ENCODE measurements around the gene CYP27B1. TPM values are rescaled to one million over a fixed set of nuclear protein-coding genes. Genes with fewer than 3 reads are reported as not detected.

Gene CYP27B1
- total RNA-seq, 1 experiment from 2014 or later: 1.8 TPM

GRCh38 chr12:57767305-57767698 is 424 bp upstream of the CYP27B1 start:
- intact Hi-C loops (cut with micrococcal nuclease; ENCODE audit: unreplicated experiment): no loop called here
- no peak for TF ChIP-seq CTCF (IDR thresholded peaks at IDR 0.05; ENCODE audit: unreplicated experiment)
- no TSS peak for BruUV-seq (replicated peaks)
- H3K27me3 Mint-ChIP-seq (ENCODE audit: unreplicated experiment): peaks cover 45% of the 10 kb centered on the region
- H3K4me1 Mint-ChIP-seq (ENCODE audit: low read depth, unreplicated experiment): peaks cover 31% of the 10 kb centered on the region
- no peak overlapping the region for H3K4me3 Mint-ChIP-seq (ENCODE audit: low read depth, unreplicated experiment)
- no peak for DNase-seq
- peak overlapping the region; percentile 18 for H3K27ac Mint-ChIP-seq (ENCODE audit: unreplicated experiment)
- H3K9me3 Mint-ChIP-seq (ENCODE audit: low read depth, unreplicated experiment): no peaks in the 10 kb centered on the region
- H3K36me3 Mint-ChIP-seq (ENCODE audit: insufficient read depth, unreplicated experiment): peaks cover 44% of the 10 kb centered on the region
- CTCF ChIA-PET: interaction anchor here (1.7 kb wide), 1 partner anchor 11 kb away, joined by 9 read pairs; no protein-coding TSS in a partner anchor

GRCh38 chr12:57765698-57766463 is 997 bp downstream of the CYP27B1 start:
- no peak for TF ChIP-seq CTCF (IDR thresholded peaks at IDR 0.05; ENCODE audit: unreplicated experiment)
- peak; percentile 24 for DNase-seq
- Mint-ChIP-seq H3K4me3 (ENCODE audit: low read depth, unreplicated experiment) (peak overlapping the region; percentile 81), H3K27ac (ENCODE audit: unreplicated experiment) (peak overlapping the region; percentile 20), H3K9me3 (ENCODE audit: low read depth, unreplicated experiment) (no peaks in the 10 kb centered on the region), H3K27me3 (ENCODE audit: unreplicated experiment) (peaks cover 45% of the 10 kb centered on the region), H3K4me1 (ENCODE audit: low read depth, unreplicated experiment) (peaks cover 25% of the 10 kb centered on the region), H3K36me3 (ENCODE audit: insufficient read depth, unreplicated experiment) (peaks cover 40% of the 10 kb centered on the region)
- CTCF ChIA-PET: interaction anchor here (0.6 to 1.7 kb wide), 2 partner anchors 9 to 1664 kb away, joined by 7 to 9 read pairs; no protein-coding TSS in a partner anchor
- no TSS peak for BruUV-seq (replicated peaks)
- intact Hi-C loops (cut with micrococcal nuclease; ENCODE audit: unreplicated experiment): no loop called here

DNA sequence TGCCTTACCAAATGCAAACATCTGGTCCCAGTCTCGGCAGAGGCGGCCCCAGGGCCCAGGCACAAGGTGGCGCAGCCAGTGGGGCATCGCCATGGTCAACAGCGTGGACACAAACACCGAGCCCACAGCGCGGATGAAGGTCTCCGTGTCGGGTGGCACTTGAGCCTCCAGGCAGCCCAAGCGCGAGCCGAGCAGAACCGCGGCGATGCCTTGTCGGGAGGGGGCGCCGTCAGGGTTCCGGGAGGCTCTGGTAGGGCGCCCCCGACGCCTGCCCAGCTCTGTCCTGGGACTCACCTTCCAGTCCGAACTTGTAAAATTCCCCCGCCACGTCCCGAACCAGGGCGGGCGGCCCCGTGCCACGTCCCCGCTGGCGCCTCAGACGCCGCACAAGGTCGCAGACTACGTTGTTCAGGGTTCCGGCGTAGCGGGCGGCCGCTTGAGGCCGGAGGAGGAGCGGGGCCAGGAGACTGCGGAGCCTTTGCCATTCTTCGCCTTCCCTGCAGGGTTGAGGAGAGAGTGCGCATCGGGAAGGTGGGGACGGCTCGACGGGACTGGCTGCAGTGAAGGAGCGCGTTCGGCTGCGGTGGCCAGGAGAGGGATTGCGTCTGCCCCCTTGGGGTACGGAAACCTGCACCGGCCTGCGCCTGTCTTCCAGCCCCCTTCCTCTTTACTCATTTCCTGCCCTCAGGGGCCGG is 1.7 kb downstream of the CYP27B1 start:
- DNase-seq: peak; percentile 68
- peaks cover 22% of the 10 kb centered on the region for H3K4me1 Mint-ChIP-seq (ENCODE audit: low read depth, unreplicated experiment)
- peaks cover 37% of the 10 kb centered on the region for H3K36me3 Mint-ChIP-seq (ENCODE audit: insufficient read depth, unreplicated experiment)
- TF ChIP-seq CTCF (IDR thresholded peaks at IDR 0.05; ENCODE audit: unreplicated experiment): peak; percentile 42
- no TSS peak for BruUV-seq (replicated peaks)
- H3K4me3 Mint-ChIP-seq (ENCODE audit: low read depth, unreplicated experiment): peak overlapping the region; percentile 81
- no peaks in the 10 kb centered on the region for H3K9me3 Mint-ChIP-seq (ENCODE audit: low read depth, unreplicated experiment)
- intact Hi-C loops (cut with micrococcal nuclease; ENCODE audit: unreplicated experiment): no loop called here
- peak overlapping the region; percentile 20 for H3K27ac Mint-ChIP-seq (ENCODE audit: unreplicated experiment)
- CTCF ChIA-PET: interaction anchor here (0.6 to 1.7 kb wide), 4 partner anchors 9 to 1665 kb away, joined by 3 to 9 read pairs (median 5); partner anchors contain the start of gene TSPAN31
- H3K27me3 Mint-ChIP-seq (ENCODE audit: unreplicated experiment): peaks cover 45% of the 10 kb centered on the region

GRCh38 chr12:57764662-57765002 is 2.2 kb downstream of the CYP27B1 start:
- intact Hi-C loops (cut with micrococcal nuclease; ENCODE audit: unreplicated experiment): no loop called here
- peaks cover 45% of the 10 kb centered on the region for H3K27me3 Mint-ChIP-seq (ENCODE audit: unreplicated experiment)
- peaks cover 42% of the 10 kb centered on the region for H3K36me3 Mint-ChIP-seq (ENCODE audit: insufficient read depth, unreplicated experiment)
- no peaks in the 10 kb centered on the region for H3K9me3 Mint-ChIP-seq (ENCODE audit: low read depth, unreplicated experiment)
- peak overlapping the region; percentile 81 for H3K4me3 Mint-ChIP-seq (ENCODE audit: low read depth, unreplicated experiment)
- no peak overlapping the region for H3K27ac Mint-ChIP-seq (ENCODE audit: unreplicated experiment)
- peaks cover 22% of the 10 kb centered on the region for H3K4me1 Mint-ChIP-seq (ENCODE audit: low read depth, unreplicated experiment)
- no peak for TF ChIP-seq CTCF (IDR thresholded peaks at IDR 0.05; ENCODE audit: unreplicated experiment)
- peak; percentile 32 for DNase-seq
- no TSS peak for BruUV-seq (replicated peaks)
- CTCF ChIA-PET: interaction anchor here (0.8 to 0.9 kb wide), 2 partner anchors 20 to 56 kb away, joined by 3 read pairs; partner anchors contain the start of gene TSPAN31

Data from Calu3 (cell line).